NCI-H2081 treated with DMSO at 0.1 percent for 48 hours (cell line): ENCODE measurements around the gene TTC39B.

ENCODE experiments used
- DNase-seq: peaks from one replicate; lab custom pipeline; 2025; lab: John Stamatoyannopoulos, UW

Gene TTC39B

DNA sequence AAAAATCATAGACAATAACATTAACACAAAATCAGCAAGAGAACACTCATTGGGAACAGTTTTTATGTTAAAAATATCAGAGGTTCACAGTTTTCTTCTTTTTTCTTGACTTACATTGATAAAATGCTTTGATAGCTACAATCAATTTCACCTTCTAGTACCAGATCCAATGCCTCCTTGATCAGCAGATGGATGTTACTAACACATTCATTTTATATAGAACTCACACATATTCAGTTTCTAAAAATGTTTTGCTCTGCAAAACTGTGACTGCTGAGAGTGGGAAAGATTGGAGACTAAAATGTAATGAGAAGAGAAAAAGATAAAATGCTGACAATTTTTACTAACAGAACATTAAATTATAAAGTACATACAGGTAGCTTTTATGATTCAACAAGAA is 143.1 kb downstream of the TTC39B start:
- DNase-seq: no peak

DNA sequence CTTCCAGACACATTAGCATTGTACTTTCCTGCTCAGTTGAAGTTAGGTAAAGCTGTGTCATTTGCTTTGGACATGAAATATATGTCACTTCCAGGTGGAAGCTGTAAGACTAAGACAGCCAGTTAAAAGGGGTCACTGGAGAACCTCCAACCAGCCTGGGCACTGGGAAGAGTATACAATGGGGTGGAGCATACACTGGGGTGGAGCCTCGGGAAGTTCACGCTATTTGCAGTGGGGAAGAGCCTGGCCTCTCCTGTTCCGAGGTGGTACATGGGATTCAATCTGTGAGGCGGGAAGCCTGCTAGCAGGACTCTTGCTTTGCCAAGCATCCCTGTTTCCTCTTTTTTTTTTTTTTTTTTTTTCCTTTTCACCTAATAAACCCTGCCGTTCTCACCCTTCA is 145.3 kb downstream of the TTC39B start:
- no peak for DNase-seq

DNA sequence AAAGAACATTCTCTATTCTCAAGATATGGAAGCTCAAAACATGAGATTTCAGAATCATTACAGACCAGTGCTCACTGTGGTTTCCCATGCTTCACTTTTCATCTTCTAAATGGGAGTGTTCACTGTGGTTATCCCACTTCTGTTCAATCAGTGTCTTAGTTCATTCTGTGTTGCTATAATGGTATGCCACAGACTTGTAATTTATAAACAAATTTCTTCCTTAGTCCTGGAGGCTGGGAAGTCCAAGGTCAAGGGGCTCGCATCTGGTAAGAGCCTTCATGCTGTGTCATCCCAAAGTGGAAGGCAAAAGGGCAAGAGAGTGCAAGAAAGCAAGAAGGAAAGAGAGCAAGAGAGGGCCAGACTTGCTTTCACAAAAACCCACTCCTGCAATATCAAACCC is 146.3 kb downstream of the TTC39B start:
- no peak for DNase-seq

DNA sequence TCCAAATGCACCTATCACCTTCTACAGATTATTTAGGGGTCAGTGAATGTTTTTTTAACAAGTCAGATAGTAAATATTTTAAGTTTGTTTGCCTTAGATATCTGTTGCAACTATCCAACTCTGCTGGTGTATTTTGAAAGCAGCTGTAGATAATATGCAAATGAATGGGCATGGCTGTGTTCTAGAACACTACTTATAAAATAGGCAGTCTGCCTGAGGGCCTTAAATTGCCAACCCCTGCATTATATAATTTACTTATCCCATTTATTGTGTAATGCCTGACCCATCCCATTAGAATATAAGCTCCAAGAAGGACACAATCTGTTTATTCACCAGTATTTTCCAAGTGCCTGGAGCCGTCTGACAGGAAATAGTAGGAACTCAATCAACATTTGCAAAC is 149.0 kb downstream of the TTC39B start:
- no peak for DNase-seq

DNA sequence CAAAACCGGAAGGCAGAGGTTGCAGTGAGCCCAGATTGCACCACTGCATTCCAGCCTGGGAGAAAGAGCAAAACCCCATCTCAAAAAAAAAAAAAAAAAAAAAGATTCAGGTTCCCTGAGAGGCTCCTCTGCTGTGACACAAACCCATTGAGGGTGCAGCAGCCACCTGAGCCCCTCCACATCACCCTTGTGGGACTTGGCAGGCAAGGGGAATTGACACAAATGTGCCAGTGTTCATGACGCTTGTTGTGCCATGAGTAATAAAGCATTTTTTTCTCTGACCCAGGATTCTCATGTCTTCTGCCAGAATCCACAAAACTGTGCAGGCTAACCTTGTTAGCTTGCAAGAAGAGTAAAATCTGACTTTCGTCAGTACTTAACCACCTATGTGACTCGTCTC is 149.6 kb downstream of the TTC39B start:
- DNase-seq: no peak

DNA sequence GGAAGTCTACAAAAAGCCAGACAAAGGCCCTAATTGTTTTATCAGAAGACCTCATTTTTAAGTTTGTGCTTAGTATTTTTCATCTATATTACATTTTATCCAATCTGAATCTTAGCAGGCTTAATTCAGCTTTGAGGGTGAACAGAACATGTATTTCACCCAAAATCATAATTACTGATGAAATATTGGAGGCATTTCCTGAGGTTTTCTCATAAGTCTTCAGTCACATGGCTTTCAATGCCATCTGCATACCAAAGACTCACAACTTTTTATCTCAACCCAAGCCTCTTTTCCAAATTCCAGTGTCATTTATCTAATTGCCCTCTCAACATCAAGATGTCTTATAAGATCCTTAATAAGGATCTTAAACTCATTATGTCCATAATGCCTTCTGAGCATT is 150.8 kb downstream of the TTC39B start:
- no peak for DNase-seq

DNA sequence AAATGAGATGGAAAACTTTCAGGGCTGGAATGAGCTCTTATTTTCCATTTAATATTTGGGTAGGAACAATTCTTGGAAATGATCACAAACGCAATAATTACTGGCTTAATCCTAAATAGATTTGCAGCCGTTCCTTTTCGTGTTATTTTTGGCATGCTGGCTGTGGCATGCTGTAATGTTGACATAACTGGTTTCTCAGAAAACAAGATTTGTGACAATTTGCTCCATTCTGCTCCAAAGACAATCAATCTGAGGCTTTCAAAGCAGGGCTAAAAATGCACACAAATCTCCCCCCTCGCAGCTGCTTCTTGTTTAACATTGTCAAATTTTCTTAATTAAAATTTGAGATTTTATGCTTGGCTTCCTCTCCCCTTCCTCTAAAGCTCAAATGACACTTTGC is 151.2 kb downstream of the TTC39B start:
- DNase-seq: no peak

DNA sequence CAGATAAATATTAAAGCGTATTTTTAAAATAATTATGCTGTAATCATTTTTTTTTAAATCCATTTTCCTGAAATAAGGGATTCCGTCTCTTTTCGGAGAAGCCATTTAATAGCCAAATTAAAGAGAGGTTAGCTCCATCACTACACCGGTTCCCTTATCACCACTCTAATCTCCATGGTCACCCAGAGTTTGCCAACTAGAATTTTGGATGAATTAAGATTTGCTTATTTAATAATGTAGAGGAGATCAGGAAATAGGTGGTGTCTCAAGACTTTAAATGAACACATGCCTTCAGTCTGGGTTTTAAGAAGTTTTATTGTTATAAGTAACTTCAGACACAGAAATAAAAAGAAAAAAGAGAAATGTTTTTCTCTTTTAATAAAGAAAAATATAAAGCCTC is 151.7 kb downstream of the TTC39B start:
- DNase-seq: no peak

DNA sequence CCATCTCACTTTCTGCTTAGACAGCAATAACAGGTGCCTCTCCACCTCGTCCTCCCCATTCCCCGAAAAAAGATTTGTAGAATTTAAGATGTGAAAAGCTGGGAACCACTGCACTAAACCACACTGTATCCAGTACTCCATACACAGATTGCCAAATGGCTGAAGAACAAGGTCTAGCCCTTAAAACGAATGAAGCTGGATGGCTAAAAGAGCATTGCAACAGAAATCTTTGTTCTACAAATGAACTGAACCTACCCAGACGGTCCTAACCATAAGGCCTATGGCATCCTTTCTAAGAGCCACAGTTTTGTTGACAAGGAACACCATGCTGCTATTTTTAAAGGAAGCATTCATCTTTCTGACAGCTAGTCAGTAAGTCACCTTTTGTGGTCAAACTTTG is 152.3 kb downstream of the TTC39B start:
- DNase-seq: no peak

DNA sequence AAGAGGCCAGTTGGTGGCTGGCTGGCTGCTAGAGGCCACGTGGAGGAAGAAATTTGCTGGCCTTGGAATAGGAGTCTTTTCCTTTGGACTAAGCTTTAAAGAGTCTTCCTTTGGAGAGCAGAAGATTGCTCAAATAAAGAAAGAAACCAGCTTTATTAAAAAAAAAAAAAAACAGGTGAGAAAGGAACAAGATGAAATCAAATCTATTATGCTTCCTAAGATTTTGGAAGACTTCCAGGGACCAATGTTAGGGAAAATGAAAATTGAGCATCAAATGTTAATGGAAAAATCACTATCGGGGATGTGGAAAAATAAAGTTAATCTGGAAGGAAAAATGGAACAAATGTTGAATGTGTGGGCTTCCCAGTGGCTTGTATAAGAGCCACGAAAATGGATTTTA is 153.1 kb downstream of the TTC39B start:
- no peak for DNase-seq

DNA sequence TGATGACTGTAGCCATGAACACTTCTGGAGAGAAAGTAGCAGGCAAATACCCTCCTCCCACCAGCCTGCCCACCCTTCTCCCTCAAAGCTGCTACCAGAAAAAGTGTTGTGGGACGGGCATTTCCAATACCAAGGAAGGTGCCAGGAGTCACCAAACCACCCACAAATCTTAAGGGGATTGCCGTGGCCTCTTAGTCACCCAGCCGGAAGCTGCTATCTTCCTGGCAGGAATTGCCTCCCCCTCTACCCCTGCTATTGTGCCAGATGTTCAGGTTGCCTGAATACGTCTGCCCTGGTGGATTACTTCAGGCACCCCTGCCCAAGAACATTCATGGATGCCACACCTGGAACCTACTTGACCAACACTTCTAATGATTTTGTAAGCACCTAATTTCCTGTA is 156.1 kb downstream of the TTC39B start:
- no peak for DNase-seq

DNA sequence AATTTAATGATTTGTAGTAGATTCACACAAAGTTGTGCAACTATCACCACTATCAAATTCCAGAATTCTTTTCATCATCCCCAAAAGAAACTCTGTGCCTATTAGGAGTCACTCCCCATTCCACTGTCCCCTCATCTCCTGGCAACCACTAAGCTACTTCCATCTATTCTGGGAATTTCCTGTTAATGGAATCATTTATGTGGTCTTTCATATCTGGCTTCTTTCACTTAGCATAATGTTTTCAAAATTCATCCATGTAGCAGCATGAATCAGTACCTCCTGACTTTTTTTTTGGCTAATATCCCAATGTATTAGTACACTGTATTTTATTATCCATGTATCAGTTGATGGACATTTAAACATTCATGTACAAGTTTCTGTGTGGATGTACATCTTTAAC is 157.6 kb downstream of the TTC39B start:
- DNase-seq: no peak

DNA sequence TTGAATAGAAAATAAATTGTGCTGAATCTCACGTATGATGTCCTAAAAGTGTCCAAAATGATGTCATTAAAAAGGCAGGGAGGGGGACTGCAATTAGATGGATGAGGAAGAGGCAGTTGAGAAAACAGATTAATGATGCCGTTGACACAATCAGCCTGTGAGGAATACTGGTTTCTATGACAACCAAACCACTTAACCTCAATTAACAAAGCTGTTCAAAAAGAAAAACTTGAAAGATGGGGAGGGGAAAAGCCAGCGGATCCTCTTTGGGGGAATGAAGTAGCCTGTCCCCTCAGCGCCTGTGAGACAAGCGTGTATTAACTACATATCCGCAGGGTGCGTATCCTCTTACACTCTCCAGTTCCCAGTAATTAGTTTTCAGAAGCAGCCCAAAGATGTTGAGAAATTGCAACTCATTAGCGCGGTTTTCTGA is 160.7 kb downstream of the TTC39B start:
- no peak for DNase-seq

DNA sequence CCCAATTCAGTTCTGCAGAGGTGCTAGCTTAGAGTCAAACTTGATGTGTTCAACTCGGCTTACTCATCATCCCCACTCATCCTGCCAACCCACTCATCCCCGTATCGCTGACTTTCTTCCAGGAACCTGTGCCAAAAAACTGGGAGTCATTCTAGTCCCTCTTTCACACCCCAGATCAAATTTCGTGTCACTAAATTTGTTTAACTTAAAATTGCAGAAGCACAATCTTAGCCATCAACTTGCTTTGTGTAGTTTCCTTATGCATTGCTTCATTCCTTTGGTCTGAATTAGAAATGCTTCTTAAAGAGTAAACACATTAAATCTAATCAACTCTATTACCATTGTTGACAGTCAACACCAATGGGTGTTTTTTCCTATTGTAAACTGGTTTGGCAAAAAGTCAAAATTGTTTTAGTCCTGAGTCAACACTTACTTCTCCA is 162.4 kb downstream of the TTC39B start:
- no peak for DNase-seq

DNA sequence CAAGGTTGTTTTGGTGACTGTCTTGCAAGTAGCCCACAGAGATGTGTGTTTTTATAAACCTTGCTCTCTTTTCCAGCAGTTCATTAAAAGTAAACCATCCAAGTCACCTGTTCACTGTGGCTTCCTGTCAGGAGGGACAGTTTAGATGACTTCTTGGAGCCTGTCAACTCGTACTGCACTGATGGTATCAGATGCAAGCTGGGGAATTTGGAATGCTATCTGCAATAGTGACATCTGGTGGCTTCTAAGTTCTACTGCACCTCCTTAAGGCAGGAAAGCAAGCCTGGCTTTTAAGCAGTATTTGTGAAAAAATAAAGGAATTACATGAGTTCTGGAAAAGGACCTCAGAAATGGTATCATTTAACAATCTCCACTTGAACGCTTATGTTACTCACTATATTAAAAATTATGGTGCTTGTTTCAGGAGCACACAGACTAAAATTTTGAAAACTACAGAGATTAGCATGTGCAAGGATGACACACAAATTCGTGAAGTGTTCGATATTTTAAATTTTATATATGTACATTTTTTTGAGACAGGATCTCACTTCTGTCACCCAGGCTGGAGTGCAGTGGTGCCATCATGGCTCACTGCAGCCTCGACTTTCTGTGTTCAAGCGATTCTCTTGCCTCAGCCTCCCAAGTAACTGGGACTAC is 164.0 kb downstream of the TTC39B start:
- peak; percentile 18 for DNase-seq

DNA sequence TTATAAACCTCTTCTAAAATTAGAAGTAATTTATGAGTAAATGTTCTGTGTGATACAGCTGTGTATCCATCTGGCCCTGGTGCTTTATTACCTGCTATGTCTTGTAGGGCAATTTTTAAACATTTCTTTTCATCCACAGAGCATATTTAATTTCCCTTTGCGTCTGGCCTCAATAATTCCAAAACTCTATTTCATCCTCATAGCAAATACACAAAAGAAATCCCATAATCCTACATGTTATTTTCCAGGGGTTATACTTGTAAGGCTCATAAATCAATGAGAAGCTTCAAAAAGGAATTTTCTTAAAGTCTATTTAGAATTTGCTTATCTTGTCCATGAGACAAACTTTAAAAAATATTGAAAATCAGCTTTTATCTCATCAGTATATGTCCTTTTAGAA is 167.0 kb downstream of the TTC39B start:
- no peak for DNase-seq

DNA sequence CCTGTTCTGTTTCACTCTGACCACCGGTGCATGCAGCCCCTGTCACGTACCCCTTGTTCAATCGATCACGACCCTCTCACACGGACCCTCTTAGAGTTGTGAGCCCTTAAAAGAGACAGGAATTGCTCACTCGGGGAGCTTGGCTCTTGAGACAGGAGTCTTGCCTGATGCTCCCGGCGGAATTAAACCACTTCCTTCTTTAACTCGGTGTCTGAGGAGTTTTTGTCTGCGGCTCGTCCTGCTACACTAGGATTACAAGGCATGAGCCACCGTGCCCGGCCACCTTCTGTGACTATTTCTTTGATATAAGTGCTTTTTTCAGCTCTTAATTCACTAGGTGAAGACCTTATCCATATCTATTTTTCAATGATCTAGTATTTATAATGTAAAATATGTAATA is 167.5 kb downstream of the TTC39B start:
- no peak for DNase-seq

DNA sequence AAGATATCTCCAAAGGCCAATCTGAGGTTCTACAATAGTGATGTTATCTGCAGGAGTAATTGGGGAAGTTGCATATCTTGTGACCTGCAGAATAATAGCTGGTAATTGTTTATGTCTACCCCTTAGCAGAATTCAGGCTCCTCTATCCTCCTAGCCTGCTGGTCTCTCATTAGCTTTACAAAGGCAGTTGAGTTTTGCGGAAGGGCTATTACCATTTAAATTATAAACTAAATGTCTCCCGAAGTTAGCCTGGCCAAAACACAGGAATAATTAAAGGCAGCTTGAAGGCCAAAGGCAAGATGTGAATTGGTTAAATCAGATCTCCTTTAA is 168.7 kb downstream of the TTC39B start:
- DNase-seq: no peak

DNA sequence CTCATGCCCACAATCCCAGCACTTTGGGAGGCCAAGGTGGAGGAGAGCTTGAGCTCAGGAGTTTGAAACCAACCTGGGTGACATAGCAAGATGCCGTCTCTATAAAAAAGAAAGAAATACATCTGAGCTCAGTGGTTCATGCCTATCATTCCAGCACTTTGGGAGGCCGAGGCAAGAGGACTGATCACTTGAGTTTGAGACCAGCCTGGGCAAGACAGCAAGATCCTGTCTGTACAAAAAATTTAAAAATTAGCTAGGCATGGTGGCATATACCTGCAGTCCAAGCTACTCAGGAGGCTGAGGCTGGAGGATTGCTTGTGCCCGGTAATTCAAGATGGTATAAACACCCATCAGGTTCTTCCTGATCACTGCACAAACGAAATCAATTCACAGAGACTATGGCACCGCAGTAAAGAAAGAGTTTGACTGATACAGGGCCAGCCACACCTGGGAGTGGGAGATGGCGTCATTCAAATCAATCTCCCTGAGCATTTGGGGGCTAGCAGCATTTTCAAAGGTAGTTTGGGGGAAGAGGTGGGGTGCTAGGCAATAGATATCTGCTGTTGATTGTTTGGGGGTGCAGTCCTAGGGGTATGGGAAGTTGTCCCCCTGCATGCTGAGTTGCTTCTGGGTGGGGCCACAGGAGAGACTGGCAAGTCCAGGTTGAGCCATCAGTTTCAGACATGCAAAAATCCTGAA is 169.2 kb downstream of the TTC39B start:
- DNase-seq: no peak

DNA sequence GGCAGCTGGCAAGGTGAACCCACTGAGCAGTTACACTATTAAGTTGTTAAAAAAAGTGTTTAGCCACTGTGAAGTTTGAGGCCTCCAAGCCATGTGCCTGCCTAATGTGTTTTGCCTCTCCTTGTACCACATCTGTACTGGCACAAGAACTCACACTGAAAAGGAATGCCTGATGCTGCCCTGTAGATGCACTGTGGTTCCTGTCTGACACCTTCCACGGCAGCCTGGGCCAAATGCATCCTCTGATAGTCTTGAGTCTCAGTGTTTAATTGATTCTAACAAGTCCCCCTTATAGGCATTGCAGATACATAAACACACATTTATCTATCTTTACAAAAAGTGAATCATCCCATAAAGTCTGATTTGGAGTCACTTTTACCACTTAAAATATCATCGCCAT is 169.9 kb downstream of the TTC39B start:
- DNase-seq: no peak

DNA sequence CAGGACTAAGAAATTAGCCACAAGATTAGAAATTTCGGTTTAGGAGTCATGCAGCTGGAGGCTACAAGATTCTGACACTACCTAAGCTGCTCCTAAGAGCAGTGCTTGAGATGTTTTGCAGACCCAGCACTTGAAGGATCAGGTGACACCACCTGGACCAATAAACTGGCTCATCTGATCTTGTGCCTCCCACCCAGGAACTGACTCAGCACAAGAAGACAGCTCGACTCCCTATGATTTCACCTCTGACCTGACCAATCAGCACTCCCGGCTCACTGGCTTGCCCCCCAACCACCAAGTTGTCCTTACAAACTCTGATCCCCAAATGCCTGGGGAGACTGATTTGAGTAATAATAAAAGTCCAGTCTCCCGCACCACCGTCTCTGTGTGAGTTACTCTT is 170.4 kb downstream of the TTC39B start:
- no peak for DNase-seq

DNA sequence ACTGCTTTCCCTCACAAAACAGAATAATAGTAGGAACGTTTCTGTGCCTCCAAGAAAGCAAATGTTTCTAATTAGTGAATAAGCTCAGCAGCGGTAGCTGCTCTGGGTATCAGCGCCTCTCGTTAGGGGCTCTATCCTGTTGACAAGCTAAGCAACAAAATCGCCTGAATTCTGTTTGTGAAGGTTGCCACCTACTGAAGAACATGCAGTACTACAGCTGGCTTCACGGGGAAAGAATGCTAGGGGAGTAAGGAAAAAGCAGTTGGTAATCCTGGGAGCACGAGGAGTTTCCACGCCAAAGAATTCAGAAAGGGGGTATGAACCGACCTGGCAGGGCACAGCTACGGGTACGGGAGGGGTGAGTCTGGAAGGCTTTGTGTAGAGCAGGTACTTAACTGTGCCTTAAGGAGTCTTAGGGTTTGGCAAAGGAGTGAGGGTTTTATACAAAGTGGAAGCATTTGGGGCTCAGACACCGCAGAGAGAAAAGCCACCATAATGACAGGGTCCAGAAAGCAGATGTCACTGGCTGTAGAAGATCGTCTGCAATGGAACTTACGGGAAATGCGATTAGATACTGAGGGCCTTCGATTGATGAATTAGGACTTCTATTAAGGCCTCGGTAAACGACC is 171.7 kb downstream of the TTC39B start:
- DNase-seq: peak; percentile 73

DNA sequence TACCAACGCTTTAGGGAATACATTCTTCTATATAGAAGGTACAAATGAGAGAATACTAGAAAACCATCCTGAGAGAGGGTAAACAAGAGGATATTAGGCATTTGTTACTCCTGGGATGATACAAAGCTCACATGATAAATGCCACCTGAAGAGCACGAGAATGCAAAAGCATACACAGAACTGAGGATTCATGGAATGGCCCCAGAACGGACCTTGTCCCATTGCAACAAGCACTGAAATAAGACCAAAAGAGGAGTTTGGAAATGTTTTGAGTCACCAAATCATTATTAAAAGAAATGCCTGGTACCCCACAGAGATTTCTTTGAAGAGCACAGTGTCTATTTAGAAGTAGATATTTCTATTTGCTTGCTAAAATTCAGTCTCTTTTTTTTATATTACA is 173.5 kb downstream of the TTC39B start:
- DNase-seq: no peak

DNA sequence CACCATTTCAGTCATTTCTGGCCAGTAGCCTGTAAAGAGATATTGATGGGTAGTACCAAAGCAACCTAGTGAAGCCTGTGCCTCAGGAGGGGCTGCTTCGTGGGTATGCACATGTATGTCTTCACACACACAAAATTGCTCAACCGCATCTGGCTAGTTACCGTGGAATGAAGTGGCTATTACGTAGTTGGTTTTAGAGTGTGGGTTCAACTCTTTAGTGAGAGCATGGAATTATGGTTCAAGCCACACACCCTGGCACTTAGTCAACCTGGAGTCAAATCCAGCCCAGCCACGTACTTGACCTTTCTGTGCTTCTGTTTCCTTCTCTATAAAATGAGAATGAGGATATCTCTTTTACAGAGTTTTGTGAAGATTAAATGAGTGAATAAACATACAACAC is 174.9 kb downstream of the TTC39B start:
- DNase-seq: no peak
